Limb (tissue), 2 donors: Measurements from ENCODE around the gene AMFR.
A peak's percentile ranks its signal among the peaks of the same experiment; 100 is the strongest.

Experiments used
- DNase-seq, 2 donors: peaks; one replicate each; pipeline ENCODE4 v3.0.0-alpha.2; 2016; ENCODE audit errors: extremely low spot score in 2 of 2

AMFR gene

DNA sequence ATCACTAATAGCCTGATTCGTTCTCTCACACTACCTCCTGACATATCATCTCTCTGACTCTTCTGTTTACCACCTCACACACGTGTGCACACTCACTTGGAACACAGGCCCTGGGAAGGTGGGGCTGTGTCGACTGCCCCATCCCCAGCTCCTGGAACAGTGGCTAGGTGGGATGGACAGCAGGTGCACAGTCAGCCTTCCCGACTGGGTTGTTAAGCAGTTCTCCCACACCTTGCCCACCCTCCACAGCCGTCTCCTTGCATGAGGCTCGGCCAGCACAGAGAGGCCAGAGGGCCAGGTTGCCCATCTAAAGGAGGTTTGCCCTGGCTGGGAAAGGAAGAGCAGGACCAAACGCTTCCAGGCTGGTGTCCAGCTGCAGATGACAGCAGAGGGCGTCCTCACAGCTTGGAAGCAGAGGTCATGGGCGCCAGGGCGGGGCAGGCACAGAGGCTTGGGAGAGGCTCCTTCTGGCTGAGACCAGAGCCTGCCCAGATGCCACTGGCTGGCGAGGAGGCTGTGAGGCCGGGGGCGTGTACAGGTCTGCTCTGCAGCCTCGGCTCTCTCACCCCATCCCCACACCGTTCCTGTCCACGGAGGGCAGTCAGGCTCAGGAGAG, 92.8 kb downstream of the AMFR start:
- no peak for DNase-seq

DNA sequence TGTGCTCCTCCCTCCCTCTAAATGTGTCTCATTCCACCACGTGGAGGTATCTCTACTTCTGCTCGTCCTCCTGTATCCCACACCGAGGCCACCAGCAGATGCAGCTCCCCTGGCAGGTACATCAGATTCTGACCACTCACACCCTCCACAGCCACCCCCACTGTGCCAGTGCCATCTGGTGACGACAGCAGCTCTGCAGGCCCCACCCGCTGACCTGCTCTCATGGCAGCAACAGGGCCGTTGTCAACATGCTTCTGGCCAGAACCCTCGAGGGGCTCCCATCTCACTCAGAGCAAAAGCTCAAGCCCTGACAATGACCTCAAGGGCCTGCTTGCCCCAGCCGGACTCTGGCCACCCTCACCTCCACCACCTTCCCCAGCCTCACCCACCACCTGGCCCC, 93.4 kb downstream of the AMFR start:
- DNase-seq = no peak

DNA sequence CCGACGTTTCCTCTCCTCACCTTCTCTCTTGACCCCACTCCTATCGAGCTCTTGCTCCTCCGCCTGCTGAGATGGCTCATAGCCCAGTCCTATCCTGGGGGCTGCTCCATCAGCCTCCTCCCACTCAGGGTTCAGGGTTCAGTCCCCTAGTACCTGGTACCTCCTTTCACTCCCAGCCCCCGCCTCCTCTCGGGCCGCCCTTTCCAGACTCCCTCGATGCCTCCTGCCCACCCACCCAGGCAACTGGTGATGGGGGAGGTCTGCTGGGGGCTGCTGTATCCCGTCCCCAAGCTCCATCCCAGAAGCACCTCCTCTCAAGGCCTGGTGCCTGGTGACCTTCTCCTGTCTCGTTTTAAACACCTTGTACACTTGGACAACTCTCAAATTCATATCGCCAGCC, 93.9 kb downstream of the AMFR start:
- DNase-seq = no peak

- no peak for DNase-seq
Measured at GRCh38 chr16:56330476-56330875, 94.9 kb downstream of the AMFR start.

- DNase-seq = no peak
Measured at GRCh38 chr16:56329887-56330286, 95.5 kb downstream of the AMFR start.

GRCh38 chr16:56328276-56329022, 96.9 kb downstream of the AMFR start:
- DNase-seq = no peak

GRCh38 chr16:56327929-56328258, 97.5 kb downstream of the AMFR start:
- no peak for DNase-seq

GRCh38 chr16:56327071-56327928, 98.0 kb downstream of the AMFR start:
- no peak for DNase-seq

GRCh38 chr16:56325956-56326355, 99.4 kb downstream of the AMFR start:
- DNase-seq = no peak

- no peak for DNase-seq
Measured at GRCh38 chr16:56324406-56324805, 100.9 kb downstream of the AMFR start.

DNA sequence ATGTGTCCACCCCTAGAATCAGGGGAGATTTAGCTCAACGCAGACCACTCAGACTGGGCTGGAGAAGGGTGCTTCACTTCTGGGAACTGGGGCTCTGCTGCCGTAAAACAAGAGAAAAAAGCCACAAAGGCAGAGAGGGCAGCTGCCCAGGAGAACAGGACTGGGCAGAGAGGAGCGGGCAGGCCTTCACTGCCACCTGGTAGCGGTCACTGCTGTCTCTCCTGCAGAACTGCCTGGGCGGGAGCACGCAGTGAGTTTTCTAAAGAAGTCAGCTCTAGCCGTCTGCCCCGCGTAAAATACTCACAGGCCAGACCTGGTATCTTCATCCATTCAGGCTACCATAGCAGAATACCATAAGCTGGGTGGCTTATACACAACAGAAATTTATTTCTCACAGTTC, 103.8 kb downstream of the AMFR start:
- DNase-seq = no peak

GRCh38 chr16:56320811-56321558, 104.4 kb downstream of the AMFR start:
- no peak for DNase-seq

- no peak for DNase-seq
Measured at GRCh38 chr16:56320056-56320455, 105.3 kb downstream of the AMFR start.

DNA sequence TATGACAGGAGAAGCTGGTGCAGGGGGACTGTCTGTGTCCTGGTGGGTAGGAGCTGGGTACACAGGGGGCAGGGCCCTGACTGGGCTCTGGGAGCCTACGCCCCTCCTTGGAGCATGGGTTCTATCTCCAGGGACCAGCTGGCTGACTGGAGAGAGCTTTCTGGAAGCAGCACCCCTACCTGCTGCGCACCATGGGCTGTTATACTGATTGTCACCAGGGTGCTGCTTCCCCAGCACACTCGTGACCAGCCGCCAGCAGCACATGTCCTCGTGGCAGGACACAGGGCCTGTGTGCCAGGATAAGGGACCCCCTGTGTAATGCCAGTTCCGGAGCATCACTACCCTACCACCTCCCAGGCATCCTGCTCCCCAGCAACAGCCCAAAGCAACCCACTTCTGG, 106.0 kb downstream of the AMFR start:
- DNase-seq = no peak

DNA sequence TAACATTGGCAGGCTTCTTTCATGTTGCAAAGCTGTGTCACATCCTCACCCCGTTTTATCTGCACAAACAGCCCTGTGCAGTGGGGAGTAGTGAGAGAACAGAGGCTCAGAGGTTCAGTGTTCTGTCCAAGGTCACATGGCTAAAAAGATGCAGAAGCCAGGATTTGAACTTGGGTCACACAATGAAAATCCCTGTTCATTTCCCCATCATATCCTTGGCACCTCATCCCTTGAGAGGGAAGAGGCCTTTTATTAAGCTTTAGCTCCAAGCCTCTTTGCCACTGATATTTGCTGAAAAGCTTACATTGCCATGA, 106.6 kb downstream of the AMFR start:
- DNase-seq = no peak

- DNase-seq = peak; percentile 84 to 93
Measured at GRCh38 chr16:56317998-56318826, 107.1 kb downstream of the AMFR start.

DNA sequence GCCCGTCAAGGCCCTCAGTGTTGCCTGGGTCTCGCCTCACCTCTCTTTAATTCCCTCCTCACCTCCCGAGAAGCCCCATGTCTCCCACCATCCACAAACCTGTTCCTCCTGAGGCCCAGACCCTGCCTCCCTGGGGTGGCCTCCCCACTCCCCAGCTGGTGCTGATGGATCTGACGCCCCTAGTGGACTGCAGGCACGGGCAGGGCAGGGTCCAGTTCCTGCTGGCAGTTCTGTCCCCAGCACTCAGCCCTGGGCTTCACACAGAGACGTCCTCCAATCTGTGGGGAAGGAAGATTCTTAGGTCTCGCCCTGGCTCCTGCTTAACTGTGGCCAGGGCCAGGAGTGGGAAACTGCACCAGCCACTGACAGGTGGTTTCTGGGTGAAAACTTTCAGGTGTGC, 108.8 kb downstream of the AMFR start:
- DNase-seq = no peak

- DNase-seq = no peak
Measured at GRCh38 chr16:56315955-56316354, 109.4 kb downstream of the AMFR start.

- no peak for DNase-seq
Measured at GRCh38 chr16:56314244-56314850, 111.0 kb downstream of the AMFR start.

GRCh38 chr16:56312556-56312955, 112.8 kb downstream of the AMFR start:
- no peak for DNase-seq

GRCh38 chr16:56312028-56312300, 113.4 kb downstream of the AMFR start:
- no peak for DNase-seq
